ENCODE measurements around the gene PTPRCAP.

DNA sequence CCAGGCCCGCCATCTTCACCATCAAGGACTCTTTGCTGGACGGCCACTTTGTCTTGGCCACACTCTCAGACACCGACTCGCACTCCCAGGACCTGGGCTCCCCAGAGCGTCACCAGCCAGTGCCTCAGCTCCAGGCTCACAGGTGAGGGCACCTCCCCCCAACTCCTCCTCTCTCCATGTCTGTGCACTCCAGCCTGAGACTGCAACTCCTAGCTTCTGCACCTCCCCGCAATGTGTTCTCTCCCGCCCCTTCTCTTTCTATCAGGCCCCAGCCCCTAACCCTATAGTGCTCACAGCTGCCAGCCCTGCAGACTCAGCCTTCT lies 41.3 kb downstream of the PTPRCAP start:
- TF ChIP-seq, protein P1, sequence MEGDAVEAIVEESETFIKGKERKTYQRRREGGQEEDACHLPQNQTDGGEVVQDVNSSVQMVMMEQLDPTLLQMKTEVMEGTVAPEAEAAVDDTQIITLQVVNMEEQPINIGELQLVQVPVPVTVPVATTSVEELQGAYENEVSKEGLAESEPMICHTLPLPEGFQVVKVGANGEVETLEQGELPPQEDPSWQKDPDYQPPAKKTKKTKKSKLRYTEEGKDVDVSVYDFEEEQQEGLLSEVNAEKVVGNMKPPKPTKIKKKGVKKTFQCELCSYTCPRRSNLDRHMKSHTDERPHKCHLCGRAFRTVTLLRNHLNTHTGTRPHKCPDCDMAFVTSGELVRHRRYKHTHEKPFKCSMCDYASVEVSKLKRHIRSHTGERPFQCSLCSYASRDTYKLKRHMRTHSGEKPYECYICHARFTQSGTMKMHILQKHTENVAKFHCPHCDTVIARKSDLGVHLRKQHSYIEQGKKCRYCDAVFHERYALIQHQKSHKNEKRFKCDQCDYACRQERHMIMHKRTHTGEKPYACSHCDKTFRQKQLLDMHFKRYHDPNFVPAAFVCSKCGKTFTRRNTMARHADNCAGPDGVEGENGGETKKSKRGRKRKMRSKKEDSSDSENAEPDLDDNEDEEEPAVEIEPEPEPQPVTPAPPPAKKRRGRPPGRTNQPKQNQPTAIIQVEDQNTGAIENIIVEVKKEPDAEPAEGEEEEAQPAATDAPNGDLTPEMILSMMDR (IDR thresholded peaks at IDR 0.05), result no peak
- no peak for TF ChIP-seq POLR2A (IDR thresholded peaks at IDR 0.05)
